Upper lobe of right lung (tissue), 1 donor: ENCODE results near the gene EYS. TPM values are rescaled to one million over a fixed set of nuclear protein-coding genes. Genes with fewer than 3 reads are reported as not detected.

Experiments used
- ATAC-seq: fragments of 200-7000 bp; cut with Tn5 transposase; one replicate; pipeline ENCODE4 v1.9.1; 2020; ENCODE audit warnings: mild to moderate bottlenecking, moderate library complexity
- DNase-seq: peaks from one replicate; pipeline ENCODE4 v3.0.0-alpha.2; 2020
- H3K27ac ChIP-seq: fragments of 200-600 bp; one replicate; pipeline ENCODE4 v1.8.0; 2022
- H3K27me3 ChIP-seq: fragments of 200-600 bp; one replicate; pipeline ENCODE4 v1.8.0; 2022; ENCODE audit warnings: mild to moderate bottlenecking
- H3K36me3 ChIP-seq: fragments of 200-600 bp; one replicate; pipeline ENCODE4 v1.8.0; 2022
- H3K4me1 ChIP-seq: fragments of 200-600 bp; one replicate; pipeline ENCODE4 v1.8.0; 2022
- H3K4me3 ChIP-seq: fragments of 200-600 bp; one replicate; pipeline ENCODE4 v1.8.0; 2022; ENCODE audit warnings: mild to moderate bottlenecking
- H3K9me3 ChIP-seq: fragments of 200-600 bp; one replicate; pipeline ENCODE4 v1.8.0; 2022
- CTCF ChIP-seq: fragments of 200-600 bp; IDR thresholded peaks from one replicate; pipeline ENCODE4 v1.8.0; 2022; ENCODE audit warnings: antibody characterized with exemption
- intact Hi-C: fragments of 100-400 bp; cut with DNase I; formaldehyde crosslinking; loops from one replicate; pipeline ENCODE4 v1.11.0; 2022
- total RNA-seq: library from RNA; stranded (reverse); fragmentation: NEBNext Ultra II Directional; extraction: Animal tissue kit (Norgen Biotek cat#: 25700); gene quantifications from one replicate; pipeline ENCODE4 v1.2.1, GENCODE V29; 2021
- donor health status: DM: no; HTN: yes; CAD: no; lungs with severe emphysema.

EYS gene
- total RNA-seq, 1 donor from 2014 or later: not detected

GRCh38 chr6:64691064-64691463 lies 1016.0 kb downstream of the EYS start:
- H3K27ac ChIP-seq: no peak overlapping the region
- no peak for DNase-seq
- intact Hi-C loops: no loop called here
- no peak for TF ChIP-seq CTCF
- H3K4me1 ChIP-seq: no peaks in the 10 kb centered on the region
- H3K36me3 ChIP-seq: no peaks in the 10 kb centered on the region
- H3K4me3 ChIP-seq: no peak overlapping the region
- no peaks in the 10 kb centered on the region for H3K9me3 ChIP-seq
- no peak for ATAC-seq
- H3K27me3 ChIP-seq: no peaks in the 10 kb centered on the region

DNA sequence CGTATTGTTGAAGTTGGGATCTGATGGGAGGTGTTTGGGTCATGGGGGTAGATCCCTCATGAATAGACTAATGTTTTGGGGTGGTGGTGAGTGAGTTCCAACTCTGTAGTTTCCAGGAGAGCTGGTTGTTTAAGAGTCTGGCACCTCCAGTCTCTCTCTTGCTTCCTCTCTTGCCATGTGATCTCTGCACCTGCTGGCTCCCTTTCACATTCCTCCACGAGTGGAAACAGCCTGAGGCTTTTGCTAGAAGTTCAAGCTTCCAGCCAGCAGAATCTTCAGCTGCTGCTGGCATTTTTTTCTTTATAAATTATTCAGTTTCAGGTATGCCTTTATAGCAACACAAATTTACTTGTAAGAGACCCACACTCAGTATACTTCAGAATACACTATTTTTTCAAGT lies 1021.6 kb downstream of the EYS start:
- H3K9me3 ChIP-seq: no peaks in the 10 kb centered on the region
- intact Hi-C loops: no loop called here
- H3K27ac ChIP-seq: no peak overlapping the region
- H3K4me1 ChIP-seq: no peaks in the 10 kb centered on the region
- ATAC-seq (no peak), DNase-seq (no peak)
- no peak overlapping the region for H3K4me3 ChIP-seq
- no peak for TF ChIP-seq CTCF
- no peaks in the 10 kb centered on the region for H3K27me3 ChIP-seq
- no peaks in the 10 kb centered on the region for H3K36me3 ChIP-seq

DNA sequence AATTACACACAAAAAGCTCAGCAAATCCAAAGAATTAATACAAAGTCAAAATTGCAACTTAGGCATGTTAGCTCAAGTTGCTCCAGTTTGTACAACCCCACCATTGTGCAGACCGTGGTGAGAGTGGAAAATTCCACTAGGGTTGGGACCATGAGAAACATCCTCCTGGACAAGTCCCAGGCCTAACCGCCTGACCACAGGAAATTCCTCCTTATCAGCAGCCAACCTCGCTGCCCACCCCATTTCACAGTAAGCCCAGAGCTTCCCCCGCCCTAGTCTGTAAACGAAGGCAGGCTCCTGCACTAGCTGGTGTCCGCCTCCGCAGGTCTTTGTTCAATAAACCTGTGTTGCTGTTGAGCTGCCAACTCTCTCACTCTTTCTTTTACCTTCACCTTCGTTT lies 1023.3 kb downstream of the EYS start:
- DNase-seq (no peak), ATAC-seq (no peak)
- H3K4me1 ChIP-seq: no peaks in the 10 kb centered on the region
- H3K27ac ChIP-seq: no peak overlapping the region
- no peaks in the 10 kb centered on the region for H3K36me3 ChIP-seq
- intact Hi-C loops: no loop called here
- no peaks in the 10 kb centered on the region for H3K27me3 ChIP-seq
- no peak for TF ChIP-seq CTCF
- H3K9me3 ChIP-seq: no peaks in the 10 kb centered on the region
- H3K4me3 ChIP-seq: no peak overlapping the region

GRCh38 chr6:64681416-64682160 lies 1025.4 kb downstream of the EYS start:
- DNase-seq: no peak
- TF ChIP-seq CTCF: no peak
- intact Hi-C loops: no loop called here
- no peaks in the 10 kb centered on the region for H3K4me1 ChIP-seq
- no peak for ATAC-seq
- H3K27me3 ChIP-seq: no peaks in the 10 kb centered on the region
- no peaks in the 10 kb centered on the region for H3K36me3 ChIP-seq
- H3K4me3 ChIP-seq: no peak overlapping the region
- H3K9me3 ChIP-seq: no peaks in the 10 kb centered on the region
- H3K27ac ChIP-seq: no peak overlapping the region

DNA sequence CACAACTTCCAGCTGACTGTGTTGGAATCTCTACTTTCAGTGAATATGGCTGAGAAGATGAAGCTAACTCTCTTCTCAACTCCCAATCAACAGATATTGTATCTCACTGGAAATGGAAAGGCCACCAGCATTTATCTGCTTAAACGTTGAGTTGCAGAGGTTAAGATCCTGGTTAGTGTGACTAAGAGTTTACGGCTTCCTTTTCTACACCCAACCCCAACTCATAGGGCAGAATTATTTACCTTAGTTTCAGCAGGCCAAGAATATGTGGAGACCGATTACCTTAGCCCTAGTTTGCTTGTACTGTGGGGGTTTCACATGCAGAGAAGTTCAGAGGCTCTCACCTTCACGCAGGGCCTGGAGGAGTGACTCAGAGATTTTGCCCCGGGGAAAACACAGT lies 1026.6 kb downstream of the EYS start:
- DNase-seq (no peak), ATAC-seq (no peak)
- Histone ChIP-seq H3K4me3 (no peak overlapping the region), H3K4me1 (no peaks in the 10 kb centered on the region), H3K27ac (no peak overlapping the region), H3K36me3 (no peaks in the 10 kb centered on the region), H3K9me3 (no peaks in the 10 kb centered on the region), H3K27me3 (no peaks in the 10 kb centered on the region)
- TF ChIP-seq CTCF: no peak
- intact Hi-C loops: no loop called here

GRCh38 chr6:64679416-64679815 lies 1027.6 kb downstream of the EYS start:
- Histone ChIP-seq H3K4me1 (no peaks in the 10 kb centered on the region), H3K4me3 (no peak overlapping the region), H3K36me3 (no peaks in the 10 kb centered on the region), H3K27me3 (no peaks in the 10 kb centered on the region), H3K27ac (no peak overlapping the region), H3K9me3 (no peaks in the 10 kb centered on the region)
- intact Hi-C loops: no loop called here
- DNase-seq: no peak
- ATAC-seq: no peak
- TF ChIP-seq CTCF: no peak
